Measurements from ENCODE around the gene PITHD1.

DNA sequence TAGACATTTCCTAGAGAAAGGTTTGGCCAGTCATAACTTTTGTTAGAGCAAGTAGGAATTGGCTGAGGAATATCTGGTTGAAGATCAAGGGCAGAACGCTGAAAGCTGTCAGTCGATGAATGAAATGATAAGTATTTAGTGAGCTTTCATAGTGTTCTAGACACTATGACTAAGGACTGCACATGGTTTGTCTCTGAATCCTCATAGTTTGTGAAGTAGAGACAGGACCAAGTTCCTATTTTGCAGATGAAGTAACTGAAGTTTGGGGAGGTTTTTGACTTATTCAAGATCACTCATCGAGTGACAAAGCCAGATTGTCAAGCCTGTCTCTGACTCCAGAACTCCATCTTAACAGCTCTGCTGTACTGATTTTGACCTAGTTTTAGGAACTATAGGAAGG, 30.2 kb upstream of the PITHD1 start:
- TF ChIP-seq, protein P1, sequence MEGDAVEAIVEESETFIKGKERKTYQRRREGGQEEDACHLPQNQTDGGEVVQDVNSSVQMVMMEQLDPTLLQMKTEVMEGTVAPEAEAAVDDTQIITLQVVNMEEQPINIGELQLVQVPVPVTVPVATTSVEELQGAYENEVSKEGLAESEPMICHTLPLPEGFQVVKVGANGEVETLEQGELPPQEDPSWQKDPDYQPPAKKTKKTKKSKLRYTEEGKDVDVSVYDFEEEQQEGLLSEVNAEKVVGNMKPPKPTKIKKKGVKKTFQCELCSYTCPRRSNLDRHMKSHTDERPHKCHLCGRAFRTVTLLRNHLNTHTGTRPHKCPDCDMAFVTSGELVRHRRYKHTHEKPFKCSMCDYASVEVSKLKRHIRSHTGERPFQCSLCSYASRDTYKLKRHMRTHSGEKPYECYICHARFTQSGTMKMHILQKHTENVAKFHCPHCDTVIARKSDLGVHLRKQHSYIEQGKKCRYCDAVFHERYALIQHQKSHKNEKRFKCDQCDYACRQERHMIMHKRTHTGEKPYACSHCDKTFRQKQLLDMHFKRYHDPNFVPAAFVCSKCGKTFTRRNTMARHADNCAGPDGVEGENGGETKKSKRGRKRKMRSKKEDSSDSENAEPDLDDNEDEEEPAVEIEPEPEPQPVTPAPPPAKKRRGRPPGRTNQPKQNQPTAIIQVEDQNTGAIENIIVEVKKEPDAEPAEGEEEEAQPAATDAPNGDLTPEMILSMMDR (IDR thresholded peaks at IDR 0.05; ENCODE audit: low read depth, low read length) = no peak
- no peak for TF ChIP-seq EZH2phosphoT487 (IDR thresholded peaks at IDR 0.05; ENCODE audit: low read depth)
